GM23338 (cell line): ENCODE measurements around the gene RRM1. TPM values are rescaled to one million over a fixed set of nuclear protein-coding genes. Genes with fewer than 3 reads are reported as not detected.

ENCODE experiments used
- ATAC-seq: fragments of 200-7000 bp; cut with Tn5 transposase; 3 replicates; pipeline ENCODE4 v1.9.1; 2020
- DNase-seq: peaks from one replicate; pipeline ENCODE4 v3.0.0-alpha.2; 2015; ENCODE audit warnings: low spot score
- H2AFZ ChIP-seq: fragments of 200-600 bp; sonication (generic); 2 replicates; pipeline ENCODE4 v1.8.0; 2016; ENCODE audit warnings: antibody characterized with exemption, mild to moderate bottlenecking, moderate library complexity
- H3F3A ChIP-seq: fragments of 200-600 bp; sonication (generic); replicated peaks from 2 replicates; pipeline ENCODE4 v1.8.0; 2017; ENCODE audit warnings: antibody characterized with exemption, mixed run types, low read depth
- H3K27ac ChIP-seq: fragments of 200-600 bp; sonication (generic); 2 replicates; pipeline ENCODE4 v1.6.1; 2016; ENCODE audit warnings: low read depth
- H3K27me3 ChIP-seq: fragments of 200-600 bp; sonication (generic); 2 replicates; pipeline ENCODE4 v1.8.0; 2016; ENCODE audit warnings: mild to moderate bottlenecking, mixed run types, moderate library complexity; ENCODE audit not compliant: insufficient read depth
- H3K36me3 ChIP-seq: fragments of 200-600 bp; sonication (generic); 2 replicates; pipeline ENCODE4 v1.8.0; 2016; ENCODE audit warnings: mild to moderate bottlenecking; ENCODE audit not compliant: insufficient read depth
- H3K4me1 ChIP-seq: fragments of 200-600 bp; sonication (generic); 2 replicates; pipeline ENCODE4 v1.8.0; 2016; ENCODE audit warnings: mild to moderate bottlenecking, moderate library complexity; ENCODE audit not compliant: insufficient read depth
- H3K4me2 ChIP-seq: fragments of 200-600 bp; sonication (generic); 2 replicates; pipeline ENCODE4 v1.7.1; 2017; ENCODE audit warnings: mixed run types
- H3K4me3 ChIP-seq: fragments of 200-600 bp; sonication (generic); 2 replicates; pipeline ENCODE4 v1.6.1; 2016; ENCODE audit warnings: mixed run types
- H3K79me2 ChIP-seq: fragments of 200-600 bp; sonication (generic); replicated peaks from 2 replicates; pipeline ENCODE4 v1.8.0; 2017; ENCODE audit warnings: mild to moderate bottlenecking; ENCODE audit not compliant: insufficient read depth
- H3K9me2 ChIP-seq: fragments of 200-600 bp; sonication (generic); 2 replicates; pipeline ENCODE4 v1.8.0; 2017; ENCODE audit not compliant: insufficient read depth
- H4K20me1 ChIP-seq: fragments of 200-600 bp; sonication (generic); replicated peaks from 2 replicates; pipeline ENCODE4 v1.8.0; 2017; ENCODE audit warnings: mild to moderate bottlenecking; ENCODE audit not compliant: insufficient read depth
- H3K27ac Mint-ChIP-seq: 2 replicates; pipeline ENCODE4 v1.8.0; 2020; ENCODE audit warnings: inconsistent platforms, mild to moderate bottlenecking, moderate library complexity, mixed read lengths
- H3K27me3 Mint-ChIP-seq: 3 replicates; pipeline ENCODE4 v1.8.0; 2022; ENCODE audit warnings: low read depth, mild to moderate bottlenecking, moderate library complexity, mixed read lengths, inconsistent platforms; ENCODE audit not compliant: insufficient read depth, poor library complexity
- H3K36me3 Mint-ChIP-seq: 3 replicates; pipeline ENCODE4 v1.8.0; 2021; ENCODE audit warnings: low read depth, mild to moderate bottlenecking, inconsistent platforms, moderate library complexity, mixed read lengths
- H3K4me1 Mint-ChIP-seq: 3 replicates; pipeline ENCODE4 v1.8.0; 2020; ENCODE audit warnings: mild to moderate bottlenecking, inconsistent platforms, mixed read lengths
- H3K4me3 Mint-ChIP-seq: 3 replicates; pipeline ENCODE4 v1.8.0; 2021; ENCODE audit warnings: moderate library complexity, mild to moderate bottlenecking, inconsistent platforms, mixed read lengths
- H3K9me3 Mint-ChIP-seq: 3 replicates; pipeline ENCODE4 v1.8.0; 2020; ENCODE audit warnings: moderate library complexity, mild to moderate bottlenecking, inconsistent platforms, mixed read lengths
- CREB1 ChIP-seq: fragments of 250-450 bp; sonication (Bioruptor Pico); IDR thresholded peaks from 2 replicates; pipeline ENCODE4 v1.5.0; 2020; ENCODE audit warnings: low read depth, mild to moderate bottlenecking, moderate library complexity
- CTCF ChIP-seq, 2 experiments: fragments of 200-600 bp in 1 of 2; sonication (generic) in 1 of 2; conservative IDR thresholded peaks; 2 replicates each; pipeline versions ENCODE4 v1.5.1 to v1.6.1; 2016 to 2017; ENCODE audit warnings: antibody characterized with exemption in 2 of 2, low read depth in 2 of 2, mild to moderate bottlenecking in 2 of 2, moderate library complexity in 1 of 2
- EZH2 ChIP-seq: fragments of 200-600 bp; sonication (generic); IDR thresholded peaks from one replicate; pipeline ENCODE4 v1.8.0; 2017; ENCODE audit warnings: antibody characterized with exemption, mild to moderate bottlenecking, low read depth; ENCODE audit not compliant: unreplicated experiment
- EZH2phosphoT487 ChIP-seq: fragments of 200-600 bp; sonication (generic); IDR thresholded peaks from one replicate; pipeline ENCODE4 v1.8.1; 2018; ENCODE audit warnings: antibody characterized with exemption; ENCODE audit not compliant: unreplicated experiment
- JUNB ChIP-seq: IDR thresholded peaks from one replicate; pipeline ENCODE4 v1.6.1; 2016; ENCODE audit warnings: antibody characterized with exemption; ENCODE audit not compliant: unreplicated experiment
- NANOG ChIP-seq: IDR thresholded peaks from 2 replicates; pipeline ENCODE4 v1.6.1; 2016; ENCODE audit warnings: antibody characterized with exemption, borderline replicate concordance
- POLR2AphosphoS5 ChIP-seq: IDR thresholded peaks from 2 replicates; pipeline ENCODE4 v1.6.1; 2016; ENCODE audit warnings: antibody characterized with exemption, low read depth
- REST ChIP-seq: IDR thresholded peaks from one replicate; pipeline ENCODE4 v1.6.1; 2018; ENCODE audit warnings: antibody characterized with exemption; ENCODE audit not compliant: unreplicated experiment
- STAT1 ChIP-seq: IDR thresholded peaks from one replicate; pipeline ENCODE4 v1.6.1; 2016; ENCODE audit warnings: antibody characterized with exemption; ENCODE audit not compliant: unreplicated experiment
- ZNF114 ChIP-seq: fragments of 250-450 bp; sonication (Bioruptor Pico); IDR thresholded peaks from 2 replicates; pipeline ENCODE4 v1.5.0; 2020; ENCODE audit warnings: mild to moderate bottlenecking, moderate library complexity
- ZNF331 ChIP-seq: fragments of 250-450 bp; sonication (Bioruptor Pico); IDR thresholded peaks from 2 replicates; pipeline ENCODE4 v1.5.0; 2020; ENCODE audit warnings: low read depth, mild to moderate bottlenecking, moderate library complexity
- polyA plus RNA-seq: library from polyadenylated mRNA; unstranded; fragments of >200 nt; fragmentation: Nextera tagmentation; extraction: Ambion mirVana; gene quantifications from 2 replicates; pipeline ENCODE4 v1.2.1, GENCODE V29; 2016
- total RNA-seq: library from RNA; depleted of rRNA; stranded (reverse); fragments of >200 nt; shearing (Covaris generic); gene quantifications from 2 replicates; pipeline ENCODE4 v1.2.3, GENCODE V29; 2014
- TF ChIP-seq, protein P1 (sequence below): IDR thresholded peaks from 2 replicates; pipeline ENCODE4 v1.6.1; 2016; ENCODE audit warnings: antibody characterized with exemption

Gene RRM1
- total and polyA plus RNA-seq, 2 experiments from 2014 or later = 47.3 to 96.8 TPM

- no peak for ATAC-seq
- Histone ChIP-seq H3K27me3 (no peaks in the 10 kb centered on the region), H3F3A (no peaks in the 10 kb centered on the region), H3K9me2 (no peaks in the 10 kb centered on the region), H3K36me3 (no peaks in the 10 kb centered on the region), H2AFZ (no peak overlapping the region), H3K27ac (no peak overlapping the region), H3K4me1 (no peaks in the 10 kb centered on the region), H3K4me2 (no peak overlapping the region), H4K20me1 (no peaks in the 10 kb centered on the region), H3K79me2 (no peaks in the 10 kb centered on the region), H3K4me3 (no peak overlapping the region)
- TF ChIP-seq CREB1 (CRISPR knock-in tag) (no peak), NANOG (no peak), ZNF331 (CRISPR knock-in tag) (no peak), EZH2 (no peak), ZNF114 (CRISPR knock-in tag) (no peak), EZH2phosphoT487 (no peak), JUNB (no peak), CTCF (conservative IDR thresholded peaks at IDR 0.05; ENCODE audit: low read depth in 2 of 2) (no peak), POLR2AphosphoS5 (no peak), STAT1 (no peak), REST (no peak)
- TF ChIP-seq, protein P1, sequence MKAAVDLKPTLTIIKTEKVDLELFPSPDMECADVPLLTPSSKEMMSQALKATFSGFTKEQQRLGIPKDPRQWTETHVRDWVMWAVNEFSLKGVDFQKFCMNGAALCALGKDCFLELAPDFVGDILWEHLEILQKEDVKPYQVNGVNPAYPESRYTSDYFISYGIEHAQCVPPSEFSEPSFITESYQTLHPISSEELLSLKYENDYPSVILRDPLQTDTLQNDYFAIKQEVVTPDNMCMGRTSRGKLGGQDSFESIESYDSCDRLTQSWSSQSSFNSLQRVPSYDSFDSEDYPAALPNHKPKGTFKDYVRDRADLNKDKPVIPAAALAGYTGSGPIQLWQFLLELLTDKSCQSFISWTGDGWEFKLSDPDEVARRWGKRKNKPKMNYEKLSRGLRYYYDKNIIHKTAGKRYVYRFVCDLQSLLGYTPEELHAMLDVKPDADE = no peak
- no peak for DNase-seq
- Mint-ChIP-seq H3K27ac (no peak overlapping the region), H3K9me3 (no peaks in the 10 kb centered on the region), H3K4me3 (no peak overlapping the region), H3K36me3 (no peaks in the 10 kb centered on the region), H3K27me3 (peaks cover 4% of the 10 kb centered on the region), H3K4me1 (peaks cover 6% of the 10 kb centered on the region; the same call in 2 of the 3 replicates)
These were observed 22.7 kb upstream of the RRM1 start for GRCh38 chr11:4071914-4072313.
